ENCODE results near the gene SLFN14.
A peak's percentile ranks its signal among the peaks of the same experiment; 100 is the strongest.
"Not testable (repeated sequence)": the region's sequence is repeated elsewhere in the genome, so short reads cannot be mapped to it uniquely, and the experiment has no call there.

The SLFN14 gene

DNA sequence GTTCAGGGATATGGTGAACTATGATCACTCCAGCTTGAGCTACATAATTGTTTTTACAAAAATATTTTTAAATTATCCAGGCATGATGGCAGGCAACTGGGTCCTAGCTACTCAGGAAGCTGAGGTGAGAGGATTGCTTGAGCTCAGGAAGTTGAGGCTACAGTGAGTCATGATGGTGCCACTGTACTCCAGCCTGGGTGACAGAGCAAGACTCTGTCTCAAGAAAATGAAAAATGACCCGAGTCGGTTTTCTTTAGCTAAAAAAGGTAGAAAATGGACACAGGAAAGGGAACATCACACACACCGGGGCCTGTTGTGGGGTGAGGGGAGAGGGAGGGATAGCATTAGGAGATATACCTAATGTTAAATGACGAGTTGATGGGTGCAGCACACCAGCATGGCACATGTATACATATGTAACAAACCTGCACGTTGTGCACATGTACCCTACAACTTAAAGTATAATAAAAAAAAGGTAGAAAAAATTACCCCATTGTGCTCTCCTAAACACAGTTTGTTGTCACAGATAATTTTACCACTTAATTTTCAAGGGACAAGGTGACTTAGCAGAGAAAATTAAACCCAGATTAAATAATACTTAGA lies 38.9 kb downstream of the SLFN14 start:
- peak; percentile 38 for DNase-seq (ENCODE audit: low spot score)
- not testable (repeated sequence) for FAIRE-seq

GRCh38 chr17:35521150-35521549 lies 39.5 kb downstream of the SLFN14 start:
- DNase-seq (ENCODE audit: low spot score) (no peak), FAIRE-seq (no peak)

- DNase-seq (ENCODE audit: low spot score) (no peak), FAIRE-seq (no peak)
These were observed 40.6 kb downstream of the SLFN14 start for GRCh38 chr17:35519906-35520442.

DNA sequence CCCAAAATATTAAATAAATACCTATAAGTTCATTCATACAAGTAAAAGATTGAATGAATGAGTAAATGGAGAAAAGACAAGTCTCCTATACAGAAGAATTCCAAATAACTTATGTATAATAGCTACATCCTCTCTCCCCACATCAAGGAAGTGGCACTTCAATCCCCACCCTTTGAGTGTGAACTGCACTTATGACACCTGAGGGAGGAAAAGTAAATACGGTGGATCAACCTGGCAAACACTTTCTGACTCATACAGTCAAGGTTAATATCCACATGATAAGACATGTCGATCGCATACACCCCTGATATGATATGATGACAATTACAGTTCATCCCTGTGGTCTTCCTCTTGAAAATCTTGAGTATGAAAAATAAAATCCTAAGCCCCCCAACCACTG lies 41.2 kb downstream of the SLFN14 start:
- FAIRE-seq = no peak
- DNase-seq (ENCODE audit: low spot score) = no peak

GRCh38 chr17:35518431-35518830 lies 42.2 kb downstream of the SLFN14 start:
- FAIRE-seq; DNase-seq (ENCODE audit: low spot score): not testable (repeated sequence)

GRCh38 chr17:35515027-35515426 lies 45.6 kb downstream of the SLFN14 start:
- FAIRE-seq (no peak), DNase-seq (ENCODE audit: low spot score) (no peak)

DNA sequence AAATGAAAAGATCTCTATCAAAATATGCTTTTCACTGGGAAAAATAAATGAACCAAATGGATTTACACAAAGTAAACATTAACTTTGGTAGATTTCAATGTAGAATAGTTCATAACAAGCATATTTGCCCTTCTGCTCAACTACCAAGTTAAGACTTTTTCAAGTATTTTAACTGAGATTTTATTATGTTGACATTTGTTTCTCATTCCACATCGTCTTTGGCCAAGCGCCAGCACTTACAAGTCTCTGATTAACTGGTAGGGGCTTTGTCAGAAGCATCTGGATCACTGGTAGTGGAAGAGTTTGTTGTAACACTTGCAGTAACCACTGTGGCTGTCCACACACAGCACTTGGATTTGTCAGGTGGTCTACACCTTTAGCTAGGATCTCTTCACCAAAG lies 46.1 kb downstream of the SLFN14 start:
- DNase-seq (ENCODE audit: low spot score) (no peak), FAIRE-seq (no peak)

Measured in RCC 7860 (cell line).